HG02885 (cell line): ENCODE data around the gene SRCIN1.
"Not testable (repeated sequence)": the region's sequence is repeated elsewhere in the genome, so short reads cannot be mapped to it uniquely, and the experiment has no call there.

Source experiments
- ATAC-seq: cut with Tn5 transposase; IDR thresholded peaks from one replicate; pipeline ENCODE4 v1.9.1; 2021; ENCODE audit warnings: mild to moderate bottlenecking; ENCODE audit not compliant: unreplicated experiment, poor library complexity

SRCIN1 gene

DNA sequence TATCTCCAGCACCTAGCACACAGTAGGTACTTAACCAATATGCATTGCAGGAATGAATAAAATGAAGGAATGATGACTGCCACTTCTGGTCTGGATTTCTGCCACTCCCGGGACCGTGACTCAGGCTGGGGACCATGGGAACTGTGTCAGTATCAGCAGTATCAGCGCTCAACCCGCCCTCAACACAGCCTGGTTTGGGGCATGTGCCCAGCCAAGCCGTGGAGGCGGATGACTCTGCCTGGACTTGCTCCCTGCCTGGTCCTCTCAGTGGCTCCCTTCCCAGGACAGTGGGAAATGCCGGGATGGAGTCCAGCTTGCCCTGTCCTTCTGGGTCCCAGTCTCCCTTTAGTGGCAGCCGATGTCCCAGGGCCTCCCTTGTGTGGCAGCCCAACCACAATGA, 55.1 kb downstream of the SRCIN1 start:
- no peak for ATAC-seq

DNA sequence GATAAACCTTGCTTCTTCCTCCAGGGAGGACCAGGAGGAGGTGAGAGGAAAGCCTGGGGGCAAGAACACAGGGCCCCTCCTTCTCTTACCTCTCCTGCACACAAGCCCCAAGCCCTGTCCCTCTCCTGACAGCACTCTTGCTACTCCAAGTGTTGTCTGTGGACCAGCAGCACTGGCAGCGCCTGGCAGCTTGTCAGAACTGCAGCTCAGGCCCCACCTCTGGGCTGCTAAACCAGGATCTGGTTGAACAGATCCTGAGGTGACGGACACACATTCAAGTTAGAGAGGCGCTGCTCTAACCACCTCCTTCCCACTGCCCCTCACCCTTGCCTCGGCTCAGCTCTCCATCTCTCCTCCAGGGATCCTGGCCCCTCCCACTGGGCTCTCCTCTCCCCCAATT, 56.5 kb downstream of the SRCIN1 start:
- ATAC-seq: no peak

DNA sequence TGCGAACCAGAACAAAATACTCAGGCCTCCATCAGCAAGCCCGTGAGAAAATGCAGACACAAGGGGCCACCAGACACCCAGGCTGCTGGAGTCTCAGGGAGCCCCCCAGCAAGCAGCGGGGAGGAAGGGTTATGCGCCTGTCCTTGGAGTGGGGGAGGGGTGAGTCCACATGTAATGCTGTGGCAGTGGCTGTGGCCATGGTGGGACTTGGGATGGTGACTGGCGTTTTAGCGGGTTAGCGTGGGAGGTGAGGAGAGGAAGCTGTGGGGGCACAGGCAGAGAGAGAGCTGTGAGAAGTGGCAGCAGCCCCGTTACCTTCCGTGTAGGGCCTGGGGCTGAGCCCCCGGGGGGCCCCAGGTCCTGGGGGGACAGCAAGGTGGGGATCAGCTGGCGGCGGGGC, 58.3 kb downstream of the SRCIN1 start:
- no peak for ATAC-seq

DNA sequence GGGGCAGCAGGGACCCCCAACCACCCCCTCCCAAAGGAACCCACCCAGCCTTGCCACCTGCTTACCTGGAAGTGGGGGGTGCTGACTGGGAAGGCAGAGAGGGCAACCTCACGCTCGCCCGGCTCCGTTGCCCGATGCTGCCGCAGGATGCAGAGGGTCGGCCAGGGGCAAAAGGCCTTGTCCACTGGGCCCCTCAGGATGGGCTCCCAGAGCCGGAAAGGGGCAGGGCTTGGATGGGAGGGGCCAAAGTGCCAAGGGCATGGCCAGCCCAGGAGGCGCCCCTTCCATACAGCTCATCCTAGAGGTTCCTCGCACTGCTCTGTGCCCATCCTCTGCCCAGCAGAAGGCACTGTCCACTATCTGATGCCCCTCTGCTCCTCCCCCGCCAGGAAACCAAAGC, 59.4 kb downstream of the SRCIN1 start:
- ATAC-seq: no peak

DNA sequence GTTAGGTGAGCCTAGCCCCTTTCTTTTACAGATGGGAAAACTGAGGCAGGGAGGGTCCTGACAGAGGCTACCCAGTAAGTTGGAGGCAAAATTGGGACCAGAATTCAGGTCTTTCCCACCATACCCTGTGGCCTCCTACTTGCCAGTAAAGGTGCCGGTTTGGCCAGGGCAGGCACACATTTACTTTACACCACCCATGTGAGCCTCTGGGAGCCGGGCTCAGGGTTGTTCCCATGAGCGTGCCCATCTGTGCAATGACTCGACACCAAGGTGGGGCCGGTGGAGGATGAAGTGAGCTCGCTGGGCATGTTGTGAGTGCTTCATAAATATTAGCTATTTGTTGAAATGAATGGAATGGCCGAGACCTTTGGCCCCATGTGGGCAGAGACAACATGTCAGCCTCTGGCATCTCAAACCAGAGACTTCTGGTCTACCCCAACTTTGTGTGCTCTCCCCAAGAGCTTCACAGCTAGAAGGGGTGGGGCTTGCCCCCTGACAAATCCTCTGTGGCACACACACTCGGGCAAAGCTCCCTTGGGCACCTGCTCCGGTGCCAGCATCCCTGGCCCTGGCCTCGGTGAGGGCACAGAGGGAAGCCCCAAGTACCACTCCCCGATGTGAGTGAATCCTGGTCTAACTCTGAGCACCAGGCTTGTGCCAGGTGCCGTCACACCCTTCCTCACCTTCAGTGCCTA, 60.1 kb downstream of the SRCIN1 start:
- no peak for ATAC-seq

DNA sequence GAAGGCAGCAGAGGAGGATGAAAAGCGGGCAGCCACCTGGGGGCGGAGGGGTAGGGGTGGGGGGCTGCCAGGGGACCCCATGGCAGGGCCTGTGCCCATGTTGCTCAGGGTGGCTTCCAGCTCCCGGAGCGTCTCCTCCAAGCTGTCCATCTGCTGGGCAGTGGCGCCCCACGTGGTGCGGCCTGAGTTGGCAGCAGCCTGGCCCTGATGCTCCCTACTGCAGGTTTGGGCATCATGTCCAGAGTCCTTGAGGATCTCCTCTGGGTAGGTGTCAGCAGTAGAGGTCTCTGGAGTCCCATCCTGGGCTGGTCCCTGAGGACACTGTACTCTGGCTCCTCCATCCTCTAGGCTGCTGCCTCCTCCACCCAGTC, 60.9 kb downstream of the SRCIN1 start:
- no peak for ATAC-seq

DNA sequence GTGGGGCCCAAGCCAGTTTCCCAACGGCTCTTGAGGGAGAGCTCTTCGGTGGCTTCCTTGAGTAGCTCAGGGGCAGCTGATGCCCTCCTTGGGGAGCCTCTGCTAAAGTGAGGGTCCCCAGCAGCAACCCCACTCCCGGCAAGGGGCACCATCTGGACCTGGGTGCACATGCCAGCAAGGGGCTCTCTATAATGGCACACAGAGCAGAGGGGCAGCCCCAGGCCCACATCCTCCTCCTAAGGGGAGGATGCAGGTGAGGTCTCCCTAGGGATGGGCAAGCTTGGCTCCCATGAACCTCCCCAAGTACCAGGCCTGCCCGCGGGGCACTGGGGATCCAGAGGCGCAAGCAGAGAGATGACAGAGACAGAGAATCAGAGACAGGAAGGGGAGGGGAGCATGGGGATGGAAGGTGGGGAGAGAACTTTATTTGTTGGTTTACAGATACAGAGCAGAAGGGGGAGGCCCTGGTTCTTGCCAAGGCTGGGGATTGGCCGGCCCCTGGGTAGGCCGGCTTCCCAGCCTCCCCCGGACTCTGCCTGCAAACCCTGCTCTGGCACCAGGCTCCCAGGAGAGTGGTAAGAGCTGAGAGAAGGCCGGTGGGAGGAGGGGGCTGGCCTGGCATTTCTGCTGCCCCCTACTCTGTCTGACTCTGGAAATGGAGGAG, 61.4 kb downstream of the SRCIN1 start:
- no peak for ATAC-seq

DNA sequence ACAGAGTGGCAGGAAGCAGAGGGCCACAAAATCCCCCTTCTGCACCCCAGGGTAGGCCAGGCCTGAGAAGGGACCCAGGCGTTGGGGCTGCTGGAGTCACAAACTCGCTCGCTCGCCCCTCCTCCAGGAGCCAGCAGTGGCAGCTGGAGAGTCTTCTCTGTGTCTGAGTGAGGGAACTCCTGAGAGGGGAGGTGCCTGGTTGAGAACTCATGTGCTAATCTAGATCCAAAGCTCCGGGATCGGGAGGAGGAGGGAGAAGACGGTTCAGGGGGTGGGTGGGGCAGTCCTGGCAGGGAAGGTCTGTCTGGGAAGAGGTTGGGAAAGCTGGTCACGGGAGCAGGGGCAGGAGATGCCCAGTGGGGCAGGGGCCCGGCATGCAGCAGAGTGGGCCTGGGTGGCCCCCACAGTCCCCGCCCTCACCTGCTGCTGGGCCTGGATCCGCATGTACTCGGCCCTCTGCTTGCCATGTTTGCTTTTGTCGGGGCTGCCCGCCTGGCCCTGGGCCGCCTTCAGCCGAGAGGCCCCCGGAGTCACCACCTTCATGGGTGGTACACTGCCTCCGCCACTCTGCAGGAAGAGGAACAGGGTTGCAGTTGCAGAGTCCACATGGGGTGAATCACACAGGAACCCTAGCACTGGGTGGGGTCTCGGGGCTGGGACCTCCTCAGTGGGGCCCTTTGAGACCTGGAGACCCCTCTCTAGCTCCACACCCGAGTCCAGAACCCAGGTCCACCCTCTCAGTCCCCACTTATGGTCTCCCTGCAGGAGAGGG, 62.2 kb downstream of the SRCIN1 start:
- no peak for ATAC-seq

DNA sequence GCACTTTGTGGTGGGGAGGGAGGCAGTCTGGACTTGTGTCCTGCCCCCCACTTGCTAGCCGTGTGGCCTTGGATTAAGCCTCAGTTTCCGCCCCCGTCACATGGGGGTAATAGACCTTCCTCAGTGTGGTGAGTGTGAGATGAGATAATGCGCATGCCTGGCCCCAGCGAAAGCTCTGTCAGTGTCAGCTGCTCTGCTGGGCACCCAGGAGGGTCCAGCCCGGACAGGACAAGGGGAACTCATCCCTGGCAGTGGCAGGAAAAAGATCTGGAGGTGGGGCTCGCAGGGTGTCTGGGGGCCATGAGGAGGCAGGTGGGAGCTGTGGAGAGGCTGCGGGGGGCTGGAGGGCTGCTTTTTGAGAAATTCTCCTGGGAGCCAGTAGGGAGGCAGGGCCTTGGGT, 63.5 kb downstream of the SRCIN1 start:
- no peak for ATAC-seq

DNA sequence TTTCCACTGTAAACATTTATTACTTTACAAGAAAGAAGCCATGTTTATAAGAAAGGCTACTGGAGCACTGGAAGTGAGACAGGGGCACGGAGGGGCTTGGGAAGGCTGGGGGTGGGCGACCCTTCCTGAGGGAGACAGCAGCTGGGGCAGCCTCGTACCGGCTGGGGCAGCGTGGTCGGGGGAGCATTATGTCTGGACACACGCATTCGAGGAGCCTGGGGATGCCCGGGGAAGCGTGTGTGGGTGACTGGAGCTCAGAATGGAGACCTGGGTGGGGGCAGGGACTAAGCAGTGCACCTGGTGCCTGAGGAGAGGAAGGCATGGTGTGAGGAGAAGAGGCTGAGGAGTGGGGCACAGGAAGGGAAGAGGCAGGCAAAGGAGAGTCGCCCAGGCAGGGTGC, 64.5 kb downstream of the SRCIN1 start:
- ATAC-seq: no peak

DNA sequence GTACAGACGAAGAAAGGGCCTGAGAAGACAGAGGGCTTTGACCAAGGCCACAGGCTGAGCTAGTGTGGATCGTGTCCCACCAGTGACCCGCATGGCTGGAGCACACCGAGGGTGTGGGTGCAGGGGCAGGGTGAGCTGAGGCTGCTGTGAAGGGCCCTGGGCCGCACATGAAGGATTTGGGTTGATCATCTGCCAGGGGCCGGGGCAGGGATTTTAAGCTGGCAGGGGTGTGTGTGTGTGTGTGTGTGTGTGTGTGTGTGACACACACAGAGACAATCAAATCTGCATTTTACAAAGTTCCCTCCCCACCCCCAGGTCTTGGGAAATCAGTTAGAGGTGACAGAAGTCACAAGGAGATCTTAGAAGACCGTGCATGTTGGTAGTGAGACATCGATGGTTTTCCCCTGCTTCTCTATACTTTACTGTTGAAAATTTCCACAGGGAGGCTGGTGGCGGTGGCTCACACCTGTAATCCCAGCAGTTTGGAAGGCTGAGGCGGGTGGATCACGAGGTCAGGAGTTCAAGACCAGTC, 65.2 kb downstream of the SRCIN1 start:
- ATAC-seq: no peak

DNA sequence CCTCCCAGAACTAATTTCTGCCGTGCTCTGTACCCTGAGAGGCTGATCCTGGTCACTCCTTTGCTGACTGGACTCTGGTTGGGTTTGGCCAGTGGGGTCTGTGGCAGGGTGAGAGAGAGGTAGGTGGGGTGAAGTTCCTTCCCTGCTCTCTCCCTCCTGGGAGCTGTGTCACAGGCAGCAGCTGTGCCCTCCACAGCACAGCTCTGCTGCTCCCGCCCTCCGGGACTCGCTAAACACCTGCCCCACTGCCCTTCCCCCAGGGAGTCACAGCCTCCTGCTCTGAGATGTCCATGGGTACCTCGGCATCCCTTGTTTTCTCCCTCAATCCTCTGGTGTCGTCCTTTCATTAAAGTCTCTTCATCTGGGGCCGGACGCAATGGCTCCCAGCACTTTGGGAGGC, 66.4 kb downstream of the SRCIN1 start:
- ATAC-seq: no peak

DNA sequence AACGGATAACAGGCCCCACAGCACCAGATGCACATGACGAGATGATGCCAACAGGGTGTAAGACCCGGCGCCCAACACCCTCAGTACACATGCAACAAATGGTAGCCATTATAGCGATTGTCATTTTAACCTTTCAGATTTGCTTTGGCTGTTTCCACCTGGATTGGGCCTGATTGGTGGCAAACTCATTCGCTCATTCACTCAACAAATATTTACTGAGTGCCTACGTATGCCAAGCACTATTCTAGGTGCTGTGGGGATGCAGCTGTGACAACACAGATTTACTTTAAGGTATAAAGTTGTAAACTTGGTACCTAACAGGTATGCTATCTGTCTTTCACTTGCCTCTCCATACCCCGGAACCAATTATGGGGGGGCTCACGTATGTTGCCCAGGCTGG, 66.8 kb downstream of the SRCIN1 start:
- ATAC-seq: no peak

DNA sequence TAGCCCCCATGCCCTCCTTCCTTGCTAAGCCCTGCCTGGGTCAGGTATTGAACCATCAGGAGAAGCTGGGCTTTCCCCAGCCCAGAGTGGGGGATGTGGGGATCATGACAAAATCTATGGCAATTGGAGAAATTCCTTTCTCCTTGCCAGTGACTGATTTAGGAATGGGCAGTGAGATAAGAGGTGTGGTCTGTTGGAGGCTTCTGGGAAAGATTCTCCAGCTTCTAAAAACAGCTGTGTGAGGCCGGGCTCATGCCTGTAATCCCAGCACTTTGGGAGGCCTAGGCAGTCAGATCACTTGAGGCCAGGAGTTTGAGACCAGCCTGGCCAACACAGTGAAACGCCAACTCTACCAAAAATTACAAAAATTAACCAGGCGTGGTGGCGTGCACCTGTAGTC, 69.1 kb downstream of the SRCIN1 start:
- ATAC-seq: no peak

DNA sequence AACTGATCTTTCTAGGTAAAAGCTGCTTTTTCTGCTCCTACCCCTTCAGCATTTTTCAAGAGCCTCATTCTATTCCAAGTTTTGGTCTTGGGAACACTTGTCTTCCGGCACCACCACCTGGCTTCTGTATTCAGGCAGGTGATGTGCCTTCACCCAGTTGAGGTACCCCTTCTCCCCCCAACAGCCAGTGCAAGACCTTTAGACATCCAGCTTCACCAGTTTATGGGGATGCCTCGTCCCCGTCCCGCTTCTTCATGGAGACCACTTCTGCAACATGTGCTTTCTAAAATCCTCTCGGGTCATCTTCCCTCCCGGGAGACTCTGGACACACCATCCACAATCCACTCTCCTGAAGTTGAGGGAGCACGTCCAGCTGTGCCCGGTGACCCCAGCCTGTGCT, 69.9 kb downstream of the SRCIN1 start:
- no peak for ATAC-seq

DNA sequence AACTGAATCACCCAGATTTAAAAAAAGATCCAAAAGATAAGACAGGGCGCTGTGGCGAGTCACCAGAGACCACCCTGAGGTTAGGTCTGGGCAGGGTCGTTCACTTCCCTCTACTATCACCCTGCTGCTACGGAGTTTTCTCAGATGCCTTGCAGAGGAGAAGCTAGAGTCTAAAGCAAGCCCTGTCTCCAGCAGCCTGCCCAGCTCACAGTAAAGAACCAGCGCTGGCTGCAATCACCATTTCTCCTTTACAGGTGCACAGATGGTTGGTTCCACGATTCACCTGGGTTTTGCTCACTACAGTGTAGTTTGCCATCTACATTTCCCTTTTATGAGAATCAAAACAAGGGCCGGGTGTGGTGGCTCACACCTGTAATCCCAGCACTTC, 71.3 kb downstream of the SRCIN1 start:
- no peak for ATAC-seq

DNA sequence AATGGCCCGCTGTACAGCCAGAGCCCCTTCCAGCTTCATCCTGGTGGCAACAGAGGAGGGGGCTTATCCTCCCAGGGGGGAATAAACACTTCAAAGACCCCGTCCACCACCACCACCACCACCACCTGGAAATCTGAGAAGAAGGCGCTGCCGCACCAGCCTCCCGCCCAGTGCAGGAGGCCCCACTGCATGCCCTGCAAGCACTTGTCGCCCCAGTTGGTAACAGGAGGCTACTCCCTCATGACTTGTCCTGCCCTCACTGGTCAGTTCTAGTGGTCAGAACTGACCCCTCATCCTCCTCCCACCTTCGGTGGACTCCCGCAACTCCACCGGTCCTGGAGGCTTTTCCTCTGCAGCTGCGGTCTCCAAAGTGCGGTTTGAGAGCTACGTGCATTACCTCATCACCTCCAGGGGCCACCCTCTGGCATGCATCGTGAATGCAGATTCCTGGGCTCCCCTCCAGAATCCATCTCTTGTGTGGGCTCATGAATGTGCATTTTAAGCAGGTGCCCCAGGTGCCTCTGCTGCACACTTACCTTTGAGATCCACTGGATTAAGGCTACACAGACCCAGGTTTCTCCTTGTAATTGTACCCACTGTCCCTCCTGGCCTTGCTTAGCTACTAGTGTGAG, 71.8 kb downstream of the SRCIN1 start:
- no peak for ATAC-seq

DNA sequence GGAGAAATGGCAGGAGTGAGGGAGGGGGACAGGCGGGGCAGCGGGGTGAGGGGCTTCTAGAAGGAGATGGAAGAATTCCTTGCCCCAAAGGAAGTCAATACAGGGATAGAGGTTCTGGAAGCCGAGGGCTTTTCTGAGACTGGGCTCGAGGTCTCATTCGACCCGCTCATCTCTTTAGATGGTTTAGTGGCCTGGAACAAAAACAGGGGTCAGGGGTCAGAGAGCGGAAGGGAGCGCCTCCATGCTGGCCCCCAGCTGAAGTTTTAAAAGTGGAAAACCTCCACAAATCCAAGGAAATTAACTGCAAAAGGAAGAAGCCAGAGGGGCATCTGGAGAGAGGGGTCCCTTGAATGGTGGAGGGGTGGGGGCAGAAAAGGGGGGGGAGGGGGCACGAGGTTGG, 72.5 kb downstream of the SRCIN1 start:
- no peak for ATAC-seq

DNA sequence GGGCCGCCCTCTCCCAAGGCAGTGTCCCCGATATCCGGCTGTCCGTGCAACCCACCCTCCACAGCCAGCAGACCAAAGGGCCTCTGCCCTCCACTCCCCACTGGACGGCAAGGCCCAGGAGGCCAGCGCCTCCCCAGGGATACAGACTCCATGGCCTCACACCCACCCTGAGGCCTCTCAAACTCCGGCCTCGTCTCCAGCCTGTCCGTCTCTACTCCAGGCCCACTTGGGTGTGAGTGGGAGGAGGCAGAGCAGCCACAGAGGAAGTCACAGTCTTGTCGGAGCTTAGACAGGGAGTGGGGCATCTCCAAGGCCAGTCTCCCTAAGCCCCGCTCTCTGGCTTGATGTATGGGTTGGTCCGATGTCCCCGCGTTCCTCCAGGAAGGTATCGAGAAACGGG, 73.3 kb downstream of the SRCIN1 start:
- ATAC-seq: no peak

DNA sequence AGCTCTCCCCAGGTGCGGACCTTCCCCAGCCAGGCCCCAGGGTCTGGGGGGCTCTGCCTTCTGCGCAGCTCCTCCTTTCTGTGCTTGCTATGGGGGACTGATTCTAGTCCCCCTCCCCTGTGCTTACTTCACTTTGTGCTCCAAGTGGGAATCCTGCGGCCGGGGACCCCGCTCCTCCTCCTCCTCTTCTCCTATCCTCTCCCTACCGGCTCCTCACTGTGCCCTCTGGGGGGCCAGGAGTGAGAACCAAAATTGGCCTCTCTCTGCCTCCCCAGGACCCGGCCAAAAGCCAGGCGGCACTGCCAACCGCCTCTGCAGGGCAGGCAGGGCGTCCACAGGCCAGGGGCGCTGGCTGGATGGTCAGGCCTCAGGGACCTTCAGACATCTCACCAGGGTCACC, 74.0 kb downstream of the SRCIN1 start:
- ATAC-seq: not testable (repeated sequence)

DNA sequence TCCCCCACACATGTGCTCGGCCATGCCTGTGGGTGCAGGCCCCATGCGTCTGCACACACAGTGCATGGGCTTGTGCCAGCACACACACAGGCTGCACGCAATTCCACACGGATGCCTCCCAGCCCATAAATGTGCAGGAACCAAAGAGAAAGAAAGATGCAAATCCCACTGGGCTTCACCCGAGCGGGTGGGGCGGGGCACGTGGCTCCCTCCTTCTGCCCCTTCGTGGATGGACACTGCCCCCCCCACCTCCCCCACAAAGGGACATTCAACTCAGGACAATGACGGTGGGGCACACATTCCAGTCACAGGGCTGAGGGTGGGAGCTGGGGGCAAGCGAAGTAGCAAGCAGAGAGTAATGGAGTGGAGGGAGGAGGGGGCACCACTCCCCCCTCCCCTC, 74.9 kb downstream of the SRCIN1 start:
- ATAC-seq: not testable (repeated sequence)
